ENCODE results near the gene SCN1A.

- TF ChIP-seq, protein P1, sequence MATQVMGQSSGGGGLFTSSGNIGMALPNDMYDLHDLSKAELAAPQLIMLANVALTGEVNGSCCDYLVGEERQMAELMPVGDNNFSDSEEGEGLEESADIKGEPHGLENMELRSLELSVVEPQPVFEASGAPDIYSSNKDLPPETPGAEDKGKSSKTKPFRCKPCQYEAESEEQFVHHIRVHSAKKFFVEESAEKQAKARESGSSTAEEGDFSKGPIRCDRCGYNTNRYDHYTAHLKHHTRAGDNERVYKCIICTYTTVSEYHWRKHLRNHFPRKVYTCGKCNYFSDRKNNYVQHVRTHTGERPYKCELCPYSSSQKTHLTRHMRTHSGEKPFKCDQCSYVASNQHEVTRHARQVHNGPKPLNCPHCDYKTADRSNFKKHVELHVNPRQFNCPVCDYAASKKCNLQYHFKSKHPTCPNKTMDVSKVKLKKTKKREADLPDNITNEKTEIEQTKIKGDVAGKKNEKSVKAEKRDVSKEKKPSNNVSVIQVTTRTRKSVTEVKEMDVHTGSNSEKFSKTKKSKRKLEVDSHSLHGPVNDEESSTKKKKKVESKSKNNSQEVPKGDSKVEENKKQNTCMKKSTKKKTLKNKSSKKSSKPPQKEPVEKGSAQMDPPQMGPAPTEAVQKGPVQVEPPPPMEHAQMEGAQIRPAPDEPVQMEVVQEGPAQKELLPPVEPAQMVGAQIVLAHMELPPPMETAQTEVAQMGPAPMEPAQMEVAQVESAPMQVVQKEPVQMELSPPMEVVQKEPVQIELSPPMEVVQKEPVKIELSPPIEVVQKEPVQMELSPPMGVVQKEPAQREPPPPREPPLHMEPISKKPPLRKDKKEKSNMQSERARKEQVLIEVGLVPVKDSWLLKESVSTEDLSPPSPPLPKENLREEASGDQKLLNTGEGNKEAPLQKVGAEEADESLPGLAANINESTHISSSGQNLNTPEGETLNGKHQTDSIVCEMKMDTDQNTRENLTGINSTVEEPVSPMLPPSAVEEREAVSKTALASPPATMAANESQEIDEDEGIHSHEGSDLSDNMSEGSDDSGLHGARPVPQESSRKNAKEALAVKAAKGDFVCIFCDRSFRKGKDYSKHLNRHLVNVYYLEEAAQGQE (IDR thresholded peaks at IDR 0.05; ENCODE audit: low read depth): no peak
- TF ChIP-seq EP300 (IDR thresholded peaks at IDR 0.05; ENCODE audit: borderline replicate concordance) (no peak), RAD21 (IDR thresholded peaks at IDR 0.05; ENCODE audit: low read depth) (no peak), YY1 (IDR thresholded peaks at IDR 0.05; ENCODE audit: low read depth) (no peak), TEAD4 (IDR thresholded peaks at IDR 0.05) (no peak), TAF1 (IDR thresholded peaks at IDR 0.05; ENCODE audit: low read depth) (no peak), ZBTB7A (IDR thresholded peaks at IDR 0.05; ENCODE audit: low read depth) (no peak), CEBPB (IDR thresholded peaks at IDR 0.05) (no peak), NFIC (IDR thresholded peaks at IDR 0.05) (no peak), CREB1 (IDR thresholded peaks at IDR 0.05; ENCODE audit: low read depth) (no peak), EGR1 (IDR thresholded peaks at IDR 0.05) (no peak)
- TF ChIP-seq, protein P2, sequence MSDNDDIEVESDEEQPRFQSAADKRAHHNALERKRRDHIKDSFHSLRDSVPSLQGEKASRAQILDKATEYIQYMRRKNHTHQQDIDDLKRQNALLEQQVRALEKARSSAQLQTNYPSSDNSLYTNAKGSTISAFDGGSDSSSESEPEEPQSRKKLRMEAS (IDR thresholded peaks at IDR 0.05): no peak
Observed at GRCh38 chr2:165961818-165962217, 166.0 kb downstream of the SCN1A start.
